A549 treated with dexamethasone at 1 μM for 4 hours (cell line): ENCODE results near the gene EFHD2. TPM values are rescaled to one million over a fixed set of nuclear protein-coding genes. Genes with fewer than 3 reads are reported as not detected.

ENCODE experiments used
- total RNA-seq: library from RNA; stranded (reverse); fragments of 200-300 nt; extraction: Qiagen RNA extraction; gene quantifications from 5 replicates; pipeline ENCODE4 v1.2.3, GENCODE V29; 2022

EFHD2 gene, protein sequence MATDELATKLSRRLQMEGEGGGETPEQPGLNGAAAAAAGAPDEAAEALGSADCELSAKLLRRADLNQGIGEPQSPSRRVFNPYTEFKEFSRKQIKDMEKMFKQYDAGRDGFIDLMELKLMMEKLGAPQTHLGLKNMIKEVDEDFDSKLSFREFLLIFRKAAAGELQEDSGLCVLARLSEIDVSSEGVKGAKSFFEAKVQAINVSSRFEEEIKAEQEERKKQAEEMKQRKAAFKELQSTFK
- total RNA-seq = 207 to 322 TPM (median 289 TPM) in 5 replicates

DNA sequence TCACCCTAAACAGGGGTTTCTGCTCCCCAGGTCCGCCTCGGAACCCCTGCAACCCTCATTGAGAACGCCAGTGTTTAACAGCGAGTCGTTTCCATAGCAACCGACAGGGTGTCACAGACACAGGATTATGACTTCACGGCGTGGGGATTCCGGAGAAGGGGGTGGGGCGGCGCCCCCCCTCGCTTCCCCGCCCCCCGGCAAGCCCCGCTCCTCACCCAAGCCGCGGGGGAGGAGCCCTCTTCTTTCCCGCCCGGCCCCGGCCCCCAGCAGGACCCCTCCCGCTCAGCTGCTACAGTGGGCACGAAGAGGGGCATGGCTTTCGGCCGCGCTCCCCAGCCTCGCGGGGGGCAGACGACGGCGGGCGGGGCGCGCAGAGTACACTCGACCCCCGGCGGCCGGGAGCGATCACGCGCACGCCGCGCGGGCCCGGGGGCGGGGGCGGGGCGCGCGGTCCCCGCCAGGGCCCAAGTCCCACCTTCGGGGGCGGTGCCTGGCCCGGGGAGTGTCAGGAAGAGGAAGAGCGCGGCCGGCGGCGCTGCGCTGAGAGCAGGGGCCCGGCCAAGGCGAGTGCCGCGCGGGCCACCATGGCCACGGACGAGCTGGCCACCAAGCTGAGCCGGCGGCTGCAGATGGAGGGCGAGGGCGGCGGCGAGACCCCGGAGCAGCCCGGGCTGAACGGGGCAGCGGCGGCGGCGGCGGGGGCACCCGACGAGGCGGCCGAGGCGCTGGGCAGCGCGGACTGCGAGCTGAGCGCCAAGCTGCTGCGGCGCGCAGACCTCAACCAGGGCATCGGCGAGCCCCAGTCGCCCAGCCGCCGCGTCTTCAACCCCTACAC lies at the start of gene EFHD2:
Gene EFHD2 (plus strand): TSS at position 501 of the 835 bp plus-strand sequence. CDS start 84 bp downstream, at position 585.

DNA sequence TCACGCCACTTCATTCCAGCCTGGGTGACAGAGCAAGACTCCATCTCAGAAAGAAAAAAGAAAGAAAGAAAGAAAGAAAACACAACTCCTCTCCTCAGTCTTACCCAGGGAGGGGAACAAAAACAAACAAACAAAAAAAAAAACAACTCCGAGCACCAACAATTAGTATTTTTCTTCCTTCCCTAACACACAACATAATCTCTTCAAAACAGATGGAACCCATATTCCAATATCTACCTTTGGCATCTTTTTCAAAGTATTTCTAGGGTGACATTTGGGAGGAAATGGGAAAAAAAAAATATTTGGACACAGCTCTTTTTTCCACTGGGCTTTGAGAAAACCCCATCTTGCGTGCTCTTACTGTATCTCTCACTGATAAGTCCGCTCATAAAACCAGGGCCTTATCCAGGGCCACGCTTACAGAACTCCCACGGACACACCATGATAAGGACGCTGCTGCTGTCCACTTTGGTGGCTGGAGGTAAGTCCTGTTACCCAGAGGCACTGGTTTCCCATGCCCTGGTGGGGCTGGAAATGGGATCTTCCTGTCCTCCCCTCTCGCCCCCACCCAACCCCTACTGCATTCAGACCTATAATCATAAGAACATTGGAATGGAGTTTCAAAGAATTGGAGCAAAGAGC lies 46.7 kb downstream of the EFHD2 start, which contains the start of gene CELA2A:
Gene CELA2A (plus strand): TSS at position 420 of the 642 bp plus-strand sequence. CDS start 22 bp downstream, at position 442.

DNA sequence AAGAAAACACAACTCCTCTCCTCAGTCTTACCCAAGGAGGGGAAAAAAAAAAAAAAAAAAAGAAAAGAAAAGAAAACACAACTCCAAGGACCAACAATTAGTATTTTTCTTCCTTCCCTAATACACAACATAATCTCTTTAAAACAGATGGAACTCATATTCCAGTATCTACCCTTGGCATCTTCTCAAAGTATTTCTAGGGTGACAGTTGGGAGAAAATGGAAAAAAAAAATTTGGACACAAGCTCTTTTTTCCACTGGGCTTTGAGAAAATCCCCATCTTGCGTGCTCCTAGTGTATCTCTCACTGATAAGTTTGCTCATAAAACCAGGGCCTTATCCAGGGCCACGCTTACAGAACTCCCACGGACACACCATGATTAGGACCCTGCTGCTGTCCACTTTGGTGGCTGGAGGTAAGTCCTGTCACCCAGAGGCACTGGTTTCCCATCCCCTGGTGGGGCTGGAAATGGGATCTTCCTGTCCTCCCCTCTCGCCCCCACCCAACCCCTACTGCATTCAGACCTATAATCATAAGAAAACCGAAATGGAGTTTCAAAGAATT lies 66.1 kb downstream of the EFHD2 start, which contains the start of gene CELA2B:
Gene CELA2B (plus strand): TSS at position 353 of the 563 bp plus-strand sequence. CDS start 22 bp downstream, at position 375.

Other genes with a start within 250 kb of the EFHD2 start
- 0.54 to 1.3 TPM (median 0.69 TPM) in 5 replicates for gene FHAD1, start 162.7 kb upstream of the EFHD2 start, total RNA-seq
- gene CTRC, start 28.6 kb downstream of the EFHD2 start, total RNA-seq = 0.74 to 1.4 TPM (median 1.1 TPM) in 5 replicates
- not detected in 5 replicates for gene CELA2A, start 46.8 kb downstream of the EFHD2 start, total RNA-seq
- gene CELA2B, start 66.2 kb downstream of the EFHD2 start, total RNA-seq = 0.13 TPM in 1 of 5 replicates, not detected in the others
- gene CASP9, start 114.3 kb downstream of the EFHD2 start, total RNA-seq = 5.2 to 6.7 TPM (median 5.9 TPM) in 5 replicates
- gene DNAJC16, start 117.0 kb downstream of the EFHD2 start, total RNA-seq = 3.9 to 6.2 TPM (median 5.8 TPM) in 5 replicates
- gene AGMAT, start 175.2 kb downstream of the EFHD2 start, total RNA-seq = 5.2 to 8.2 TPM (median 7.7 TPM) in 5 replicates
- gene DDI2, start 207.6 kb downstream of the EFHD2 start, total RNA-seq = 6.1 to 10.6 TPM (median 8.9 TPM) in 5 replicates